Keratinocyte (primary cell): ENCODE results near the gene RPP25L. TPM values are rescaled to one million over a fixed set of nuclear protein-coding genes. Genes with fewer than 3 reads are reported as not detected.

Experiments used
- DNase-seq: peaks from one replicate; pipeline ENCODE4 v3.0.0-alpha.2; 2011; ENCODE audit warnings: low read depth, missing footprints, low spot score
- FAIRE-seq: peaks from 2 replicates; lab custom pipeline; 2011; peaks lifted over from hg19 to GRCh38; lab: Jason Lieb, UNC
- H2AFZ ChIP-seq: 2 replicates; pipeline ENCODE4 v1.6.0; 2012; ENCODE audit warnings: low read length, control low read depth, inconsistent platforms; ENCODE audit not compliant: control insufficient read depth
- H3K27ac ChIP-seq: 2 replicates; pipeline ENCODE4 v1.5.1; 2011; ENCODE audit warnings: low read length; ENCODE audit not compliant: control insufficient read depth, insufficient read depth
- H3K27me3 ChIP-seq: 3 replicates; pipeline ENCODE4 v1.6.0; 2011; ENCODE audit warnings: low read length; ENCODE audit not compliant: control insufficient read depth, insufficient read depth; ENCODE audit errors: extremely low read depth
- H3K36me3 ChIP-seq, 2 experiments: 2 replicates in 1 of 2; 3 replicates in 1 of 2; pipeline ENCODE4 v1.5.1; 2011; ENCODE audit warnings: low read length in 2 of 2, mild to moderate bottlenecking in 1 of 2; ENCODE audit not compliant: control insufficient read depth in 2 of 2, insufficient read depth in 2 of 2; ENCODE audit errors: extremely low read depth in 1 of 2
- H3K4me1 ChIP-seq: 3 replicates; pipeline ENCODE4 v1.5.1; 2011; ENCODE audit warnings: low read length; ENCODE audit not compliant: control insufficient read depth, insufficient read depth; ENCODE audit errors: extremely low read depth
- H3K4me2 ChIP-seq: 3 replicates; pipeline ENCODE4 v1.6.0; 2011; ENCODE audit warnings: low read depth, low read length; ENCODE audit not compliant: control insufficient read depth, insufficient read depth; ENCODE audit errors: extremely low read depth
- H3K4me3 ChIP-seq, 3 experiments: fragments of 200-600 bp in 1 of 3; sonication (generic) in 1 of 3; 2 replicates in 2 of 3; 3 replicates in 1 of 3; pipeline ENCODE4 v1.5.1; 2011 to 2016; ENCODE audit warnings: low read length in 3 of 3, mild to moderate bottlenecking in 3 of 3, control low read depth in 2 of 3, inconsistent platforms in 1 of 3, low read depth in 1 of 3, mixed read lengths in 1 of 3, mixed run types in 1 of 3, moderate library complexity in 1 of 3; ENCODE audit not compliant: control insufficient read depth in 2 of 3, insufficient read depth in 2 of 3; ENCODE audit errors: extremely low read depth in 1 of 3
- H3K79me2 ChIP-seq: 2 replicates; pipeline ENCODE4 v1.6.0; 2012; ENCODE audit warnings: low read length; ENCODE audit not compliant: control insufficient read depth, insufficient read depth
- H3K9ac ChIP-seq: 3 replicates; pipeline ENCODE4 v1.6.0; 2011; ENCODE audit warnings: low read length; ENCODE audit not compliant: control insufficient read depth, insufficient read depth; ENCODE audit errors: extremely low read depth
- H3K9me1 ChIP-seq: 3 replicates; pipeline ENCODE4 v1.6.0; 2011; ENCODE audit warnings: low read length; ENCODE audit not compliant: control insufficient read depth, insufficient read depth; ENCODE audit errors: extremely low read depth
- H3K9me3 ChIP-seq: 2 replicates; pipeline ENCODE4 v1.5.1; 2012; ENCODE audit warnings: low read depth, low read length; ENCODE audit not compliant: control insufficient read depth
- H4K20me1 ChIP-seq: 3 replicates; pipeline ENCODE4 v1.6.0; 2011; ENCODE audit warnings: low read length; ENCODE audit not compliant: control insufficient read depth, insufficient read depth; ENCODE audit errors: extremely low read depth
- CTCF ChIP-seq, 3 experiments: IDR thresholded peaks in 1 of 3; conservative IDR thresholded peaks in 1 of 3; optimal IDR thresholded peaks in 1 of 3; 2 replicates in 2 of 3; 3 replicates in 1 of 3; pipeline versions ENCODE3 to v1.5.1; 2011; ENCODE audit warnings: low read length in 3 of 3, mild to moderate bottlenecking in 3 of 3, moderate library complexity in 2 of 3, control low read depth in 1 of 3, inconsistent platforms in 1 of 3; ENCODE audit not compliant: insufficient read depth in 2 of 3; ENCODE audit errors: extremely low read depth in 1 of 3
- EZH2 ChIP-seq: IDR thresholded peaks from one replicate; pipeline ENCODE4 v1.6.1; 2012; ENCODE audit warnings: inconsistent platforms, mild to moderate bottlenecking, low read length, moderate library complexity
- dilution Hi-C: fragments of 300-500 bp; cut with MboI; formaldehyde crosslinking; loops from one replicate; pipeline ENCODE4 v1.7.0; 2020; ENCODE audit warnings: low sequenced_read_pairs; ENCODE audit not compliant: extremely low pct_ligation_motif_present
- polyA plus RNA-seq, 5 experiments: library from polyadenylated mRNA; depleted of rRNA in 3 of 5; stranded (reverse) in 3 of 5; stranded (forward) in 1 of 5; unstranded in 1 of 5; fragments of >200 nt; gene quantifications; 1 replicate in 1 of 5; 2 replicates in 3 of 5; 3 replicates in 1 of 5; pipeline versions ENCODE4 v1.2.1 to v1.2.3, GENCODE V29; 2011 to 2012; ENCODE audit warnings: missing spikeins in 2 of 5, low read depth in 1 of 5, low replicate concordance in 1 of 5

Gene RPP25L
- polyA plus RNA-seq, 1 donor (not counting 4 experiments of a cell fraction or from before 2014, with no cell fraction given) = 23.4 TPM

GRCh38 chr9:34591248-34591916 is 20.5 kb downstream of the RPP25L start:
- peak overlapping the region in 2 of 3 experiments; percentile 14 to 50 for H3K4me3 ChIP-seq
- H3K27me3 ChIP-seq = peaks cover 64% of the 10 kb centered on the region
- H3K27ac ChIP-seq = no peak overlapping the region
- no peaks in the 10 kb centered on the region for H3K79me2 ChIP-seq
- TF ChIP-seq EZH2 = peak; percentile 55
- peak; percentile 73 to 99 (median 98) for TF ChIP-seq CTCF (optimal IDR thresholded peaks at IDR 0.05 in 1 of 3, IDR thresholded peaks at IDR 0.05 in 1 of 3, conservative IDR thresholded peaks at IDR 0.05 in 1 of 3; ENCODE audit: extremely low read depth in 1 of 3, insufficient read depth in 2 of 3, low read length in 3 of 3)
- no peaks in the 10 kb centered on the region for H3K9me3 ChIP-seq
- no peaks in the 10 kb centered on the region for H3K36me3 ChIP-seq
- peak overlapping the region; percentile 36 for H2AFZ ChIP-seq
- H4K20me1 ChIP-seq = no peaks in the 10 kb centered on the region
- H3K4me1 ChIP-seq = peaks cover 8% of the 10 kb centered on the region
- dilution Hi-C loops = no loop called here
- H3K9ac ChIP-seq = no peak overlapping the region
- no peaks in the 10 kb centered on the region for H3K9me1 ChIP-seq
- no peak for DNase-seq
- H3K4me2 ChIP-seq = peak overlapping the region; percentile 58
- FAIRE-seq = peak; percentile 48

GRCh38 chr9:34590381-34591247 is 21.3 kb downstream of the RPP25L start:
- Histone ChIP-seq H3K9me1 (no peaks in the 10 kb centered on the region), H3K4me1 (peaks cover 8% of the 10 kb centered on the region), H3K27ac (no peak overlapping the region), H3K27me3 (peaks cover 72% of the 10 kb centered on the region), H3K9me3 (no peaks in the 10 kb centered on the region), H4K20me1 (no peaks in the 10 kb centered on the region), H3K4me2 (peak overlapping the region; percentile 68), H2AFZ (no peak overlapping the region), H3K36me3 (no peaks in the 10 kb centered on the region), H3K4me3 (peak overlapping the region; percentile 14 to 50 (median 24)), H3K79me2 (no peaks in the 10 kb centered on the region), H3K9ac (no peak overlapping the region)
- dilution Hi-C loops = no loop called here
- no peak for FAIRE-seq
- DNase-seq = no peak
- TF ChIP-seq EZH2 (no peak), CTCF (optimal IDR thresholded peaks at IDR 0.05 in 1 of 3, IDR thresholded peaks at IDR 0.05 in 1 of 3, conservative IDR thresholded peaks at IDR 0.05 in 1 of 3; ENCODE audit: extremely low read depth in 1 of 3, insufficient read depth in 2 of 3, low read length in 3 of 3) (no peak)
